Measurements from ENCODE around the gene KCNK15.
"Not testable (repeated sequence)": the region's sequence is repeated elsewhere in the genome, so short reads cannot be mapped to it uniquely, and the experiment has no call there.

Gene KCNK15

DNA sequence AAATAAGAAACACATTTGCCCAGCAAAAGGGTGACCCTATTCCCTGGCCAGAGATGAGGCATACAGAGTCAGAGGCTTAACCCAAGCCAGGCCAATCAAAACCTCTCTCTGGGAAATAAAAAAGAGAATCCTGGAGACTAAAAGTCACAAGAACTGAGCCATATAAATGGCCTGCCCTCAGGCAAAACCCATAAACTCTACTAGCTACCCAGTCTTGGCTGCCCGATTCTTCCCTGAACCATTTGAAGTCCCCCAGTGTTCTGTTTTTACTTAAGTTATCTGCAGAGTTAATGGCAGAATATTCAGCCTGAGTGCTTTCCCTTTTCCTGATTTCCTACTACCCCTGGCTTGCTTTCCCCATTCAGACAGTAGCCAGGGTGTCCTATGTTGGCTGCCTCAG is 13.9 kb downstream of the KCNK15 start:
- no peak overlapping the region for H3K4me3 ChIP-seq (replicated peaks; ENCODE audit: low read depth, low read length)
- no peak for DNase-seq (ENCODE audit: extremely low read depth, insufficient read length)
- H3K36me3 ChIP-seq (ENCODE audit: control insufficient read depth, insufficient read depth, low read length) = no peaks in the 10 kb centered on the region
- H3K27me3 ChIP-seq (replicated peaks; ENCODE audit: control insufficient read depth, insufficient read depth, low read length) = peaks cover 3% of the 10 kb centered on the region; the same call in 1 of the 2 replicates
- no peak for TF ChIP-seq CTCF (IDR thresholded peaks at IDR 0.05; ENCODE audit: insufficient read depth, low read length, poor library complexity, severe bottlenecking)

- Histone ChIP-seq H3K4me3 (replicated peaks; ENCODE audit: low read depth, low read length) (no peak overlapping the region), H3K27me3 (replicated peaks; ENCODE audit: control insufficient read depth, insufficient read depth, low read length) (peaks cover 3% of the 10 kb centered on the region; the same call in 1 of the 2 replicates), H3K36me3 (ENCODE audit: control insufficient read depth, insufficient read depth, low read length) (no peaks in the 10 kb centered on the region)
- DNase-seq (ENCODE audit: extremely low read depth, insufficient read length) = no peak
- TF ChIP-seq CTCF (IDR thresholded peaks at IDR 0.05; ENCODE audit: insufficient read depth, low read length, poor library complexity, severe bottlenecking) = no peak
Measured at GRCh38 chr20:44761423-44761822, 15.8 kb downstream of the KCNK15 start.

DNA sequence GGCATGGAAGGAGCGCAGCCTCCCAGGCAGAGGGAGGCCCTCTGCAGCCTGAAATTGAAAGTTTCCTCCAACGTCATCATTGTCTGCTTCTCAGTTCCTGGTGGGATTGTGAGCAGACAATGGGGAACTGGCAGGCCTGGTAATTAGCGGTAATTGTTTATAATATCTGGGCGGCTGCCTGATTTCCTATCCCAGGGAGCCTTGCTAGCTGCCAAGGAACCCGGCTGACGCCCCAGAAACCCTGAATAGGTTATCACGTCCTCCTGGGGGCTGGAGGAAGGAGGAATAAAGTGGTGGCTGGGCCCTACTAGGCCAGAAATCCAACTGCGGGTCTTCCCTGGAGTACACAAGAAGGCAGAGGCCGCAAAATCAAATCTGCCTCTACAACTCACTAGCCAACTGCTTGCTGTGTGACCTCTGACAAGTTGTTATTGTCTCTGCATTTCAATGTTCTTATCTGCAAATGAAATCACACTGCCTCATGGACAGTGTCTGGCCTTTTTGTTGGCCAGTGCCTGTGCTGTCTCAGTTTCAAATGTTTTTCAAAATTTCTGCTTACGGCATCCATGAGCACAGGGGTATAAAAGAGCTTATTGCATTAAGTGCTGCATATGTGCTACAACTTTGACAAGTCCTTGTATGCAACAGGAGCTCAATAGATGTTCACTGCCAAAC is 16.9 kb downstream of the KCNK15 start:
- no peaks in the 10 kb centered on the region for H3K36me3 ChIP-seq (ENCODE audit: control insufficient read depth, insufficient read depth, low read length)
- TF ChIP-seq CTCF (IDR thresholded peaks at IDR 0.05; ENCODE audit: insufficient read depth, low read length, poor library complexity, severe bottlenecking) = no peak
- no peak overlapping the region for H3K4me3 ChIP-seq (replicated peaks; ENCODE audit: low read depth, low read length)
- peaks cover 3% of the 10 kb centered on the region; the same call in 1 of the 2 replicates for H3K27me3 ChIP-seq (replicated peaks; ENCODE audit: control insufficient read depth, insufficient read depth, low read length)
- DNase-seq (ENCODE audit: extremely low read depth, insufficient read length) = no peak

- DNase-seq (ENCODE audit: extremely low read depth, insufficient read length); H3K27me3 ChIP-seq (replicated peaks; ENCODE audit: control insufficient read depth, insufficient read depth, low read length); H3K36me3 ChIP-seq (ENCODE audit: control insufficient read depth, insufficient read depth, low read length); H3K4me3 ChIP-seq (replicated peaks; ENCODE audit: low read depth, low read length): not testable (repeated sequence)
Measured at GRCh38 chr20:44763798-44764197, 18.1 kb downstream of the KCNK15 start.

GRCh38 chr20:44765091-44765490 is 19.4 kb downstream of the KCNK15 start:
- Histone ChIP-seq H3K4me3 (replicated peaks; ENCODE audit: low read depth, low read length) (no peak overlapping the region), H3K36me3 (ENCODE audit: control insufficient read depth, insufficient read depth, low read length) (no peaks in the 10 kb centered on the region), H3K27me3 (replicated peaks; ENCODE audit: control insufficient read depth, insufficient read depth, low read length) (peaks cover 3% of the 10 kb centered on the region)
- no peak for TF ChIP-seq CTCF (IDR thresholded peaks at IDR 0.05; ENCODE audit: insufficient read depth, low read length, poor library complexity, severe bottlenecking)
- no peak for DNase-seq (ENCODE audit: extremely low read depth, insufficient read length)

- peaks cover 3% of the 10 kb centered on the region for H3K27me3 ChIP-seq (replicated peaks; ENCODE audit: control insufficient read depth, insufficient read depth, low read length)
- H3K4me3 ChIP-seq (replicated peaks; ENCODE audit: low read depth, low read length) = no peak overlapping the region
- TF ChIP-seq CTCF (IDR thresholded peaks at IDR 0.05; ENCODE audit: insufficient read depth, low read length, poor library complexity, severe bottlenecking) = no peak
- DNase-seq (ENCODE audit: extremely low read depth, insufficient read length) = no peak
- H3K36me3 ChIP-seq (ENCODE audit: control insufficient read depth, insufficient read depth, low read length) = no peaks in the 10 kb centered on the region
Measured at GRCh38 chr20:44765701-44766347, 20.2 kb downstream of the KCNK15 start.

Measured in GM06990 (cell line).